Astrocyte (in vitro differentiated cells and primary cell): ENCODE data around the gene TARBP2.

Experiments used
- EZH2 ChIP-seq: IDR thresholded peaks from 2 replicates; pipeline ENCODE4 v1.6.1; 2012; ENCODE audit warnings: mild to moderate bottlenecking, low read length, inconsistent platforms; ENCODE audit not compliant: insufficient read depth
- TF ChIP-seq, protein P1 (sequence below): IDR thresholded peaks from 2 replicates; pipeline ENCODE4 v1.5.1; 2011; ENCODE audit warnings: low read depth, mild to moderate bottlenecking, inconsistent platforms, low read length, moderate library complexity; ENCODE audit not compliant: insufficient read depth

DNA sequence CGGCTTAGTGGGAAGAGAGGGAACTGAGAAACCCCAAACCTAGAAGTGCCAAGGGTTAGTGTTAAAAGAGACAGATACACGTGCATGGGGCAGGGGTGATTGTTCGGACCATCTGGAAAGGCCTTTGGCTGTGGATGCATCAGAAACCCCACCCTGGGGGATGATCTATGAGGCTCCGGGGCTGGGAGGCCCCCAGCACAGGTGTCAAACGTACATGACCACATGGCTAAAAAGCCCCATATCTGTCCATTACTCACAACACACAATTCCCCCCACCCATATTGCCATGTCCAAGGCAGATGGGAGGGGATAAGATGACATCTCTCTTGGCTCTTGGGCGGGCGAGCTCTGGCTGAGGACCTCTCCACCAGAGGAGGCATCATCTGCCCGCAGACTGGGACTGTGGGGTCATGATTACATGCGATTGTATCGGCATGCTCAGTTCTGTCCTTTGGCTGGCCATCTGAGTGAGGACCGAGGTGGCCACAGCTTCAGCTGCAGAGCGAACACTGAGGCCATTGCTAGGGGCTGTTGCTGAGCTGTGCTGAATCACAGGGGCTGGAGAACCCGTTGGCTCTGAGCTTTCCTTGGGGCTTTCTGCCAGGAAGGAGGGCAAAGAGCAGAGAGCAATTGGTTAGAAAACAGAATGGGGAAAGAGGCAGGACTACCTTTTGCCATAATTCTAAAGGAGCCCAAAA, 15.8 kb downstream of the TARBP2 start:
- TF ChIP-seq, protein P1, sequence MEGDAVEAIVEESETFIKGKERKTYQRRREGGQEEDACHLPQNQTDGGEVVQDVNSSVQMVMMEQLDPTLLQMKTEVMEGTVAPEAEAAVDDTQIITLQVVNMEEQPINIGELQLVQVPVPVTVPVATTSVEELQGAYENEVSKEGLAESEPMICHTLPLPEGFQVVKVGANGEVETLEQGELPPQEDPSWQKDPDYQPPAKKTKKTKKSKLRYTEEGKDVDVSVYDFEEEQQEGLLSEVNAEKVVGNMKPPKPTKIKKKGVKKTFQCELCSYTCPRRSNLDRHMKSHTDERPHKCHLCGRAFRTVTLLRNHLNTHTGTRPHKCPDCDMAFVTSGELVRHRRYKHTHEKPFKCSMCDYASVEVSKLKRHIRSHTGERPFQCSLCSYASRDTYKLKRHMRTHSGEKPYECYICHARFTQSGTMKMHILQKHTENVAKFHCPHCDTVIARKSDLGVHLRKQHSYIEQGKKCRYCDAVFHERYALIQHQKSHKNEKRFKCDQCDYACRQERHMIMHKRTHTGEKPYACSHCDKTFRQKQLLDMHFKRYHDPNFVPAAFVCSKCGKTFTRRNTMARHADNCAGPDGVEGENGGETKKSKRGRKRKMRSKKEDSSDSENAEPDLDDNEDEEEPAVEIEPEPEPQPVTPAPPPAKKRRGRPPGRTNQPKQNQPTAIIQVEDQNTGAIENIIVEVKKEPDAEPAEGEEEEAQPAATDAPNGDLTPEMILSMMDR, result no peak
- no peak for TF ChIP-seq EZH2
